Measurements from ENCODE around the gene TMEM151A.

TMEM151A gene

GRCh38 chr11:66322732-66323427, 31.2 kb downstream of the TMEM151A start:
- DNase-seq (ENCODE audit: low read depth, low spot score): no peak

GRCh38 chr11:66323684-66324083, 32.0 kb downstream of the TMEM151A start:
- DNase-seq (ENCODE audit: low read depth, low spot score): no peak

- DNase-seq (ENCODE audit: low read depth, low spot score): peak; percentile 67
Measured at GRCh38 chr11:66324664-66325063, 33.0 kb downstream of the TMEM151A start.

DNA sequence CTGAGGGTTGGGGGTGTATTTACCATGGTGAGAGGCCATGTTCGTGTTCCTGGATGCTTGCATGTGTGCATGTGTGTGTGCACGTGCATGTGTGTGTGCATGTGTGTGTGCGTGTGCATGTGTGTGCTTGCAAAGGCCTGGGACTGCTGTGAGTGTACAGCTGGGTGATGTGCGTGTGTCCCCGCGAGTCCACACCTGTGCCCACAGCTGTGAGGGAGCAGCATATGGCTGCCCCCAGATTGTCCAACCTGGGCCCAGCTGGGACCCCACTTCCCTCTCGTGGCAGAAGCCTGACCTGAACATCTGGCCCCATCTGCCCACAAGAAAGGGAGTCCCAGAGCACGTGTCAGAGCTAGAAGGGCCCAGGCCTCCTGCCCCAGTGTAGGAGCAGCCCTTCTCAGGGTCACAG, 33.6 kb downstream of the TMEM151A start:
- DNase-seq (ENCODE audit: low read depth, low spot score): no peak

GRCh38 chr11:66326261-66327111, 34.8 kb downstream of the TMEM151A start:
- DNase-seq (ENCODE audit: low read depth, low spot score): peak; percentile 52

GRCh38 chr11:66327171-66328030, 35.7 kb downstream of the TMEM151A start:
- DNase-seq (ENCODE audit: low read depth, low spot score): peak; percentile 59

GRCh38 chr11:66328031-66328301, 36.3 kb downstream of the TMEM151A start:
- DNase-seq (ENCODE audit: low read depth, low spot score): no peak

GRCh38 chr11:66328302-66329144, 36.8 kb downstream of the TMEM151A start:
- peak; percentile 85 for DNase-seq (ENCODE audit: low read depth, low spot score)

GRCh38 chr11:66329165-66329673, 37.5 kb downstream of the TMEM151A start:
- no peak for DNase-seq (ENCODE audit: low read depth, low spot score)

DNA sequence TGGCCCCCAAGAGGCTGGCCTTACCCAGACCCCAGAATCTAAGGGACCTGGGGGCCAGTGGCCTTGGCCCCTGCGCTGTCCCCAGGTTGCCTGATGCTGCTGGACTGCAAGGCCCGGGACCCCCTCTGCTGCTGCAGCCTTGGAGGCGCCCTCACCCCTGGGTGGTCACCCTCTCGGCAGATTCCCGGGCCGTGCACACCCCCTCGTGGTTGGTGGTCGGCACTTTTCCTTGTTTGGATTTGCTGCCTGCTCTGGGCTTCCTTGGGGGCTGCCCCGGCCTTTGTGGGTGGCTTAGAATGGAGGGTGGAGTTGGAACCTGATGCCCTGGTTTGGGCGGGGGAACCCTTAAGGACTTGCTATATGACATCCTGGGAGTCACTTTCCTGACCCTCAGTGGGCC, 39.2 kb downstream of the TMEM151A start:
- DNase-seq (ENCODE audit: low read depth, low spot score): no peak

- no peak for DNase-seq (ENCODE audit: low read depth, low spot score)
Measured at GRCh38 chr11:66331542-66332370, 40.1 kb downstream of the TMEM151A start.

- DNase-seq (ENCODE audit: low read depth, low spot score): no peak
Measured at GRCh38 chr11:66332371-66333219, 40.9 kb downstream of the TMEM151A start.

- no peak for DNase-seq (ENCODE audit: low read depth, low spot score)
Measured at GRCh38 chr11:66333220-66333877, 41.7 kb downstream of the TMEM151A start.

GRCh38 chr11:66333896-66334604, 42.4 kb downstream of the TMEM151A start:
- DNase-seq (ENCODE audit: low read depth, low spot score): no peak

- no peak for DNase-seq (ENCODE audit: low read depth, low spot score)
Measured at GRCh38 chr11:66334605-66335442, 43.1 kb downstream of the TMEM151A start.

GRCh38 chr11:66335531-66336233, 44.0 kb downstream of the TMEM151A start:
- DNase-seq (ENCODE audit: low read depth, low spot score): peak; percentile 67
